ENCODE measurements around the gene CYP3A7. TPM values are rescaled to one million over a fixed set of nuclear protein-coding genes. Genes with fewer than 3 reads are reported as not detected.

Gene CYP3A7
- total and polyA plus RNA-seq, 2 of the 13 experiments (the other 11 are each of a cell fraction or from before 2014, with no cell fraction given): 5.8 to 6.4 TPM

GRCh38 chr7:99693100-99693426 is 41.9 kb downstream of the CYP3A7 start:
- whole genome bisulfite sequencing (ENCODE audit: low lambda C conversion rate): 6% methylated on average over 2 of the region's 5 CpGs
- TF ChIP-seq ZNF883 (CRISPR knock-in tag; IDR thresholded peaks at IDR 0.05; ENCODE audit: not compliant biosample characterization) (no peak), ZNF556 (CRISPR knock-in tag; IDR thresholded peaks at IDR 0.05; ENCODE audit: borderline replicate concordance) (no peak), CTCF (CRISPR knock-in tag; IDR thresholded peaks at IDR 0.05) (0 out of 2 replicates have a peak, but pooled peaks have one; percentile 33), CREB3 (CRISPR knock-in tag; IDR thresholded peaks at IDR 0.05) (0 out of 2 replicates have a peak, but pooled peaks have one; percentile 46), TOPORS (CRISPR knock-in tag; IDR thresholded peaks at IDR 0.05) (peak; percentile 40; the same call in 1 of the 2 replicates), YEATS2 (CRISPR knock-in tag; IDR thresholded peaks at IDR 0.05; ENCODE audit: borderline replicate concordance) (no peak), ZNF431 (CRISPR knock-in tag; IDR thresholded peaks at IDR 0.05; ENCODE audit: borderline replicate concordance, low read depth) (peak; percentile 92; the same call in 1 of the 2 replicates), ARID2 (CRISPR knock-in tag; IDR thresholded peaks at IDR 0.05; ENCODE audit: borderline replicate concordance) (0 out of 2 replicates have a peak, but pooled peaks have one; percentile 76)
- TF ChIP-seq, protein P1, sequence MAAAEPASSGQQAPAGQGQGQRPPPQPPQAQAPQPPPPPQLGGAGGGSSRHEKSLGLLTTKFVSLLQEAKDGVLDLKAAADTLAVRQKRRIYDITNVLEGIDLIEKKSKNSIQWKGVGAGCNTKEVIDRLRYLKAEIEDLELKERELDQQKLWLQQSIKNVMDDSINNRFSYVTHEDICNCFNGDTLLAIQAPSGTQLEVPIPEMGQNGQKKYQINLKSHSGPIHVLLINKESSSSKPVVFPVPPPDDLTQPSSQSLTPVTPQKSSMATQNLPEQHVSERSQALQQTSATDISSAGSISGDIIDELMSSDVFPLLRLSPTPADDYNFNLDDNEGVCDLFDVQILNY (CRISPR knock-in tag; conservative IDR thresholded peaks at IDR 0.05): no peak
- TF ChIP-seq, protein P2, sequence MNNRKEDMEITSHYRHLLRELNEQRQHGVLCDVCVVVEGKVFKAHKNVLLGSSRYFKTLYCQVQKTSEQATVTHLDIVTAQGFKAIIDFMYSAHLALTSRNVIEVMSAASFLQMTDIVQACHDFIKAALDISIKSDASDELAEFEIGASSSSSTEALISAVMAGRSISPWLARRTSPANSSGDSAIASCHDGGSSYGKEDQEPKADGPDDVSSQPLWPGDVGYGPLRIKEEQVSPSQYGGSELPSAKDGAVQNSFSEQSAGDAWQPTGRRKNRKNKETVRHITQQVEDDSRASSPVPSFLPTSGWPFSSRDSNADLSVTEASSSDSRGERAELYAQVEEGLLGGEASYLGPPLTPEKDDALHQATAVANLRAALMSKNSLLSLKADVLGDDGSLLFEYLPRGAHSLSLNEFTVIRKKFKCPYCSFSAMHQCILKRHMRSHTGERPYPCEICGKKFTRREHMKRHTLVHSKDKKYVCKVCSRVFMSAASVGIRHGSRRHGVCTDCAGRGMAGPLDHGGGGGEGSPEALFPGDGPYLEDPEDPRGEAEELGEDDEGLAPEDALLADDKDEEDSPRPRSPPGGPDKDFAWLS (CRISPR knock-in tag; IDR thresholded peaks at IDR 0.05; ENCODE audit: borderline replicate concordance): 0 out of 2 replicates have a peak, but pooled peaks have one; percentile 57

More at GRCh38 chr7:99693100-99693426, 41.9 kb downstream of the CYP3A7 start:
- H3K4me1 ChIP-seq (ENCODE audit: insufficient read depth, low read length): peaks cover 72% of the 10 kb centered on the region
- peak overlapping the region; percentile 97 for H3K27ac ChIP-seq (ENCODE audit: extremely low read length, insufficient read depth, low read length)
- no peaks in the 10 kb centered on the region for H4K20me1 ChIP-seq (ENCODE audit: insufficient read depth, low read length)
- no peak for FAIRE-seq
- no peak for DNase-seq (ENCODE audit: low spot score)
- peak overlapping the region; percentile 89 for H3K9ac ChIP-seq (ENCODE audit: insufficient read depth, low read depth, low read length)
- no peak overlapping the region for H2AFZ ChIP-seq (ENCODE audit: low read length)
- H3K4me2 ChIP-seq (ENCODE audit: low read depth, low read length): peak overlapping the region; percentile 94
- CTCF ChIA-PET (ENCODE audit: low intra/inter-chr PET ratio, low total read pairs): no interaction called here
- no peaks in the 10 kb centered on the region for H3K36me3 ChIP-seq (replicated peaks in 1 of 2; ENCODE audit: control insufficient read depth in 1 of 2, insufficient read depth in 2 of 2, low read length in 2 of 2)
- no peaks in the 10 kb centered on the region for H3K27me3 ChIP-seq (ENCODE audit: control insufficient read depth in 1 of 2, insufficient read depth in 2 of 2, low read length in 2 of 2)
- intact Hi-C loops (cut with micrococcal nuclease; ENCODE audit: unreplicated experiment): loop anchor here (5.0 kb wide), 1 partner anchor 61 kb away; no protein-coding TSS in a partner anchor
- in situ Hi-C loops (cut with HindIII; ENCODE audit: extremely low pct_ligation_motif_present, low pct_unique_long_range_greater_than_20kb): no loop called here
- H3K9me3 ChIP-seq (ENCODE audit: low read length): no peaks in the 10 kb centered on the region
- no peaks in the 10 kb centered on the region for H3K79me2 ChIP-seq (ENCODE audit: insufficient read depth, low read length)
- H3K4me3 ChIP-seq (replicated peaks in 1 of 3; ENCODE audit: insufficient read depth in 1 of 3, low read depth in 2 of 3, low read length in 3 of 3): peak overlapping the region in 1 of 3 experiments; percentile 65; a peak in 2 of 6 replicates
- no TSS peak for BruUV-seq (replicated peaks)
- no peak for ATAC-seq
- POLR2A ChIA-PET: interaction anchor here (0.8 to 4.4 kb wide), 22 partner anchors 14 to 283 kb away, joined by 3 to 119 read pairs (median 8); partner anchors contain the start of genes ATP5MF, AZGP1, CYP3A43 and CYP3A5
